ENCODE results near the gene BAAT.

The BAAT gene

DNA sequence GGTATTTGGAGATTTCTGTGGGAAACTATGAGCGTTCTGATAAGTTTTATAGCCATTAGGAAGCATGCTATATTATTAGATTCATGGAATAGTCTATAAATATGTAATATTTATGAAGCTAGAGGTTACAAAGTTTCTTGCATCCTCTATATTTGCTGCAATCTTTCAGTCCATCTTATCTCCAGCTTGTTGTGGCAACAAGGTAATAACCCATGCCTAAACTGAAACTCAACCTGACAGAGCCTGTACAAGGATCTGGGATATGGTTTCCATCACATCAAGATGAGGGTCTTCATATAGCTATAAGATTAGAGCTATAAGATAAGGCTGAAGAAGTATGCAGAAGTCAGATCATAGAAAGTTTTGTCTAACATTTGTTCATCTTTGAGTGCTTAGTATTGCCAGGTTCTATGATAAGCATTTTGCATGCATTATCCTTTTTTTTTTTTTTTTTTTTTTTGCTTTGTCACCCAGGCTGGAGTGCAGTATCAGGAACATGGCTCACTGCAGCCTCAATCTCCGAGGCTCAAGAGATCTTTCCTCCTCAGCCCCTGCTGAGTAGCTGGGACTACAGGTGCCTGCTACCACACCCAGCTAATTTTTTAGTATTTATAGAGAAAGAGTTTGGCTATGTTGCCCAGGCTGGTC, 14.8 kb downstream of the BAAT start:
- no peak overlapping the region for H3K4me3 ChIP-seq (ENCODE audit: low read depth, low read length)
- TF ChIP-seq CTCF (IDR thresholded peaks at IDR 0.05; ENCODE audit: low read depth, low read length) = no peak

- TF ChIP-seq CTCF (IDR thresholded peaks at IDR 0.05; ENCODE audit: low read depth, low read length) = no peak
These were observed 15.5 kb downstream of the BAAT start for GRCh38 chr9:101369286-101369685.

GRCh38 chr9:101367323-101367722, 17.5 kb downstream of the BAAT start:
- H3K4me3 ChIP-seq (ENCODE audit: low read depth, low read length) = no peak overlapping the region
- no peak for TF ChIP-seq CTCF (IDR thresholded peaks at IDR 0.05; ENCODE audit: low read depth, low read length)

More at GRCh38 chr9:101369286-101369685, 15.5 kb downstream of the BAAT start:
- no peak overlapping the region for H3K4me3 ChIP-seq (ENCODE audit: low read depth, low read length)

- H3K4me3 ChIP-seq (ENCODE audit: low read depth, low read length) = no peak overlapping the region
- TF ChIP-seq CTCF (IDR thresholded peaks at IDR 0.05; ENCODE audit: low read depth, low read length) = no peak
These were observed 18.6 kb downstream of the BAAT start for GRCh38 chr9:101366038-101366756.

DNA sequence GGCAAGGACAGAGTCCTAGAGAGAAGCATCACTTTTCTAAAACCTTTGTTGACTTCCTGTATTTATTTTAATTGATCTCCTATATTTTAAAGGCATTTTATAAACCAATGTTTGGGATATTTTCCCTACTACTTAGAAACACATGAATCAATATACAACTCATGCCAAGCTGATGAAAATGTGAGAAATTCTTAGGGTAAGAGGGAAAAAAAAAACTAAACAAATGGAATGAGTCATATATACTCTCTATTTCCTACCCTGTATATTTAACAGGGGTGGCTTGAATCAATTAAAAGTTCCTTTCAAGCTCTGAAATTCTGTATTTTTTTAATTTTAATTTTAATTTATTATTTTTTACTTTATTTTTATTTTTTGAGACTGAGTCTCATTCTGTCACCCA, 19.6 kb downstream of the BAAT start:
- TF ChIP-seq CTCF (IDR thresholded peaks at IDR 0.05; ENCODE audit: low read depth, low read length) = no peak
- no peak overlapping the region for H3K4me3 ChIP-seq (ENCODE audit: low read depth, low read length)

DNA sequence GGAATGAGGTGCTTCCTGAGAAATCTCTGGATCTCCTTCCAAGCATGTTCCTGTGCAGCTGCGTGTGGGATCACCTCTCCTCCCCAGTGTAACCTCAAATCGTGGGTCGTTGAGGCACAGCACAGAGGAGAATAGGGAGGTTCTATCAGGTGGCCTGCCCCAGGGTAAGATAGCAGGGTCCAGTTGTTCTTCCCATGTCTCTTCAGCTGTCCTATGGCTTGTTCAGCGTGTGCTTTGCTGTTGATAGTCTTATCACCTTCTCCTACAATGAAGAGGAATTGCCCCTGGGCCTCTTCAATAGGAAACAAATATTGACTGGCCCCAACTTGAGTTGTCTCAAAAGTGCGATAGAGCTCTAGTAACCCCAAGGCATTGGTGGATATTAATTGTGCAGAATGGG, 22.4 kb downstream of the BAAT start:
- H3K4me3 ChIP-seq (ENCODE audit: low read depth, low read length) = no peak overlapping the region
- no peak for TF ChIP-seq CTCF (IDR thresholded peaks at IDR 0.05; ENCODE audit: low read depth, low read length)

DNA sequence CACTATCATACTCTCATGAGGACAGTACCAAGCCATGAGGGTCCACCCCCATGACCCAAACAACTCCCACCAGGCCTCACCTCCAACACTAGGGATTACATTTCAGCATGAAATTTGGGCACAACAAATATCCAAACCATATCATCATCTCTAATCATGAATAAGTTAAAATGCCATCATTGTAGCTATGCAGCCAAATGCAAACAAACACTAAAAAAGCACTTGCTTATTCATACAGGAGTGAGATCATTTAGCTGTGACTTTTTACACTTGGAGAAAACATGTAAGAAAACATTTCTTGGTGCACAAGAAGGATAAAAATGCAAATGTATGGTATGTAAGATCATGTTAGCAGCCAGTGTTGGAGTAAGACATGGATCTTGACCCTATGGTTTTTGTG, 24.2 kb downstream of the BAAT start:
- TF ChIP-seq CTCF (IDR thresholded peaks at IDR 0.05; ENCODE audit: low read depth, low read length) = no peak
- no peak overlapping the region for H3K4me3 ChIP-seq (ENCODE audit: low read depth, low read length)

Measured in WI38 (cell line).